DMS53 treated with DMSO at 0.1 percent for 48 hours (cell line): ENCODE data around the gene FBXL13.
"Not testable (repeated sequence)": the region's sequence is repeated elsewhere in the genome, so short reads cannot be mapped to it uniquely, and the experiment has no call there.

Experiments
- DNase-seq: peaks from one replicate; lab custom pipeline; 2025; ENCODE audit not compliant: unreplicated experiment; lab: John Stamatoyannopoulos, UW

The FBXL13 gene

GRCh38 chr7:102988088-102988487 lies 86.5 kb downstream of the FBXL13 start:
- no peak for DNase-seq

- DNase-seq: no peak
These were observed 89.3 kb downstream of the FBXL13 start for GRCh38 chr7:102985176-102985783.

GRCh38 chr7:102983602-102984001 lies 91.0 kb downstream of the FBXL13 start:
- no peak for DNase-seq

GRCh38 chr7:102982235-102982634 lies 92.4 kb downstream of the FBXL13 start:
- no peak for DNase-seq

- DNase-seq: no peak
These were observed 93.1 kb downstream of the FBXL13 start for GRCh38 chr7:102981451-102981850.

GRCh38 chr7:102979670-102980069 lies 94.9 kb downstream of the FBXL13 start:
- DNase-seq: no peak

GRCh38 chr7:102978284-102978683 lies 96.3 kb downstream of the FBXL13 start:
- no peak for DNase-seq

GRCh38 chr7:102977586-102977985 lies 97.0 kb downstream of the FBXL13 start:
- not testable (repeated sequence) for DNase-seq

GRCh38 chr7:102976493-102976892 lies 98.1 kb downstream of the FBXL13 start:
- no peak for DNase-seq

GRCh38 chr7:102975854-102976253 lies 98.7 kb downstream of the FBXL13 start:
- DNase-seq: no peak

GRCh38 chr7:102974366-102975236 lies 100.0 kb downstream of the FBXL13 start:
- DNase-seq: no peak

GRCh38 chr7:102973096-102973802 lies 101.3 kb downstream of the FBXL13 start:
- DNase-seq: no peak

- no peak for DNase-seq
These were observed 106.8 kb downstream of the FBXL13 start for GRCh38 chr7:102967798-102968197.

GRCh38 chr7:102966465-102966864 lies 108.1 kb downstream of the FBXL13 start:
- no peak for DNase-seq

- DNase-seq: not testable (repeated sequence)
These were observed 112.6 kb downstream of the FBXL13 start for GRCh38 chr7:102961993-102962392.

- not testable (repeated sequence) for DNase-seq
These were observed 116.6 kb downstream of the FBXL13 start for GRCh38 chr7:102958004-102958403.

- DNase-seq: not testable (repeated sequence)
These were observed 120.2 kb downstream of the FBXL13 start for GRCh38 chr7:102954359-102954758.

GRCh38 chr7:102953406-102953805 lies 121.2 kb downstream of the FBXL13 start:
- no peak for DNase-seq

- DNase-seq: no peak
These were observed 122.8 kb downstream of the FBXL13 start for GRCh38 chr7:102951839-102952238.

GRCh38 chr7:102944241-102944640 lies 130.4 kb downstream of the FBXL13 start:
- DNase-seq: no peak

- no peak for DNase-seq
These were observed 131.0 kb downstream of the FBXL13 start for GRCh38 chr7:102943423-102944169.
